GM23338 (cell line): Measurements from ENCODE around the gene CCDC85B. TPM values are rescaled to one million over a fixed set of nuclear protein-coding genes. Genes with fewer than 3 reads are reported as not detected.

ENCODE experiments used
- ATAC-seq: fragments of 200-7000 bp; cut with Tn5 transposase; 3 replicates; pipeline ENCODE4 v1.9.1; 2020
- DNase-seq: peaks from one replicate; pipeline ENCODE4 v3.0.0-alpha.2; 2015; ENCODE audit warnings: low spot score
- H2AFZ ChIP-seq: fragments of 200-600 bp; sonication (generic); 2 replicates; pipeline ENCODE4 v1.8.0; 2016; ENCODE audit warnings: antibody characterized with exemption, mild to moderate bottlenecking, moderate library complexity
- H3F3A ChIP-seq: fragments of 200-600 bp; sonication (generic); replicated peaks from 2 replicates; pipeline ENCODE4 v1.8.0; 2017; ENCODE audit warnings: antibody characterized with exemption, mixed run types, low read depth
- H3K27ac ChIP-seq: fragments of 200-600 bp; sonication (generic); 2 replicates; pipeline ENCODE4 v1.6.1; 2016; ENCODE audit warnings: low read depth
- H3K27me3 ChIP-seq: fragments of 200-600 bp; sonication (generic); 2 replicates; pipeline ENCODE4 v1.8.0; 2016; ENCODE audit warnings: mild to moderate bottlenecking, mixed run types, moderate library complexity; ENCODE audit not compliant: insufficient read depth
- H3K36me3 ChIP-seq: fragments of 200-600 bp; sonication (generic); 2 replicates; pipeline ENCODE4 v1.8.0; 2016; ENCODE audit warnings: mild to moderate bottlenecking; ENCODE audit not compliant: insufficient read depth
- H3K4me1 ChIP-seq: fragments of 200-600 bp; sonication (generic); 2 replicates; pipeline ENCODE4 v1.8.0; 2016; ENCODE audit warnings: mild to moderate bottlenecking, moderate library complexity; ENCODE audit not compliant: insufficient read depth
- H3K4me2 ChIP-seq: fragments of 200-600 bp; sonication (generic); 2 replicates; pipeline ENCODE4 v1.7.1; 2017; ENCODE audit warnings: mixed run types
- H3K4me3 ChIP-seq: fragments of 200-600 bp; sonication (generic); 2 replicates; pipeline ENCODE4 v1.6.1; 2016; ENCODE audit warnings: mixed run types
- H3K79me2 ChIP-seq: fragments of 200-600 bp; sonication (generic); replicated peaks from 2 replicates; pipeline ENCODE4 v1.8.0; 2017; ENCODE audit warnings: mild to moderate bottlenecking; ENCODE audit not compliant: insufficient read depth
- H3K9me2 ChIP-seq: fragments of 200-600 bp; sonication (generic); 2 replicates; pipeline ENCODE4 v1.8.0; 2017; ENCODE audit not compliant: insufficient read depth
- H4K20me1 ChIP-seq: fragments of 200-600 bp; sonication (generic); replicated peaks from 2 replicates; pipeline ENCODE4 v1.8.0; 2017; ENCODE audit warnings: mild to moderate bottlenecking; ENCODE audit not compliant: insufficient read depth
- H3K27ac Mint-ChIP-seq: 2 replicates; pipeline ENCODE4 v1.8.0; 2020; ENCODE audit warnings: inconsistent platforms, mild to moderate bottlenecking, moderate library complexity, mixed read lengths
- H3K27me3 Mint-ChIP-seq: 3 replicates; pipeline ENCODE4 v1.8.0; 2022; ENCODE audit warnings: low read depth, mild to moderate bottlenecking, moderate library complexity, mixed read lengths, inconsistent platforms; ENCODE audit not compliant: insufficient read depth, poor library complexity
- H3K36me3 Mint-ChIP-seq: 3 replicates; pipeline ENCODE4 v1.8.0; 2021; ENCODE audit warnings: low read depth, mild to moderate bottlenecking, inconsistent platforms, moderate library complexity, mixed read lengths
- H3K4me1 Mint-ChIP-seq: 3 replicates; pipeline ENCODE4 v1.8.0; 2020; ENCODE audit warnings: mild to moderate bottlenecking, inconsistent platforms, mixed read lengths
- H3K4me3 Mint-ChIP-seq: 3 replicates; pipeline ENCODE4 v1.8.0; 2021; ENCODE audit warnings: moderate library complexity, mild to moderate bottlenecking, inconsistent platforms, mixed read lengths
- H3K9me3 Mint-ChIP-seq: 3 replicates; pipeline ENCODE4 v1.8.0; 2020; ENCODE audit warnings: moderate library complexity, mild to moderate bottlenecking, inconsistent platforms, mixed read lengths
- CREB1 ChIP-seq: fragments of 250-450 bp; sonication (Bioruptor Pico); IDR thresholded peaks from 2 replicates; pipeline ENCODE4 v1.5.0; 2020; ENCODE audit warnings: low read depth, mild to moderate bottlenecking, moderate library complexity
- CTCF ChIP-seq, 2 experiments: fragments of 200-600 bp in 1 of 2; sonication (generic) in 1 of 2; conservative IDR thresholded peaks; 2 replicates each; pipeline versions ENCODE4 v1.5.1 to v1.6.1; 2016 to 2017; ENCODE audit warnings: antibody characterized with exemption in 2 of 2, low read depth in 2 of 2, mild to moderate bottlenecking in 2 of 2, moderate library complexity in 1 of 2
- ETS1 ChIP-seq: IDR thresholded peaks from 2 replicates; pipeline ENCODE4 v1.6.1; 2016; ENCODE audit warnings: antibody characterized with exemption
- EZH2 ChIP-seq: fragments of 200-600 bp; sonication (generic); IDR thresholded peaks from one replicate; pipeline ENCODE4 v1.8.0; 2017; ENCODE audit warnings: antibody characterized with exemption, mild to moderate bottlenecking, low read depth; ENCODE audit not compliant: unreplicated experiment
- EZH2phosphoT487 ChIP-seq: fragments of 200-600 bp; sonication (generic); IDR thresholded peaks from one replicate; pipeline ENCODE4 v1.8.1; 2018; ENCODE audit warnings: antibody characterized with exemption; ENCODE audit not compliant: unreplicated experiment
- JUNB ChIP-seq: IDR thresholded peaks from one replicate; pipeline ENCODE4 v1.6.1; 2016; ENCODE audit warnings: antibody characterized with exemption; ENCODE audit not compliant: unreplicated experiment
- NANOG ChIP-seq: IDR thresholded peaks from 2 replicates; pipeline ENCODE4 v1.6.1; 2016; ENCODE audit warnings: antibody characterized with exemption, borderline replicate concordance
- POLR2AphosphoS5 ChIP-seq: IDR thresholded peaks from 2 replicates; pipeline ENCODE4 v1.6.1; 2016; ENCODE audit warnings: antibody characterized with exemption, low read depth
- REST ChIP-seq: IDR thresholded peaks from one replicate; pipeline ENCODE4 v1.6.1; 2018; ENCODE audit warnings: antibody characterized with exemption; ENCODE audit not compliant: unreplicated experiment
- STAT1 ChIP-seq: IDR thresholded peaks from one replicate; pipeline ENCODE4 v1.6.1; 2016; ENCODE audit warnings: antibody characterized with exemption; ENCODE audit not compliant: unreplicated experiment
- ZNF114 ChIP-seq: fragments of 250-450 bp; sonication (Bioruptor Pico); IDR thresholded peaks from 2 replicates; pipeline ENCODE4 v1.5.0; 2020; ENCODE audit warnings: mild to moderate bottlenecking, moderate library complexity
- ZNF331 ChIP-seq: fragments of 250-450 bp; sonication (Bioruptor Pico); IDR thresholded peaks from 2 replicates; pipeline ENCODE4 v1.5.0; 2020; ENCODE audit warnings: low read depth, mild to moderate bottlenecking, moderate library complexity
- ZNF462 ChIP-seq: fragments of 250-450 bp; sonication (Bioruptor Pico); IDR thresholded peaks from 2 replicates; pipeline ENCODE4 v1.5.0; 2020; ENCODE audit warnings: mild to moderate bottlenecking, moderate library complexity
- polyA plus RNA-seq: library from polyadenylated mRNA; unstranded; fragments of >200 nt; fragmentation: Nextera tagmentation; extraction: Ambion mirVana; gene quantifications from 2 replicates; pipeline ENCODE4 v1.2.1, GENCODE V29; 2016
- total RNA-seq: library from RNA; depleted of rRNA; stranded (reverse); fragments of >200 nt; shearing (Covaris generic); gene quantifications from 2 replicates; pipeline ENCODE4 v1.2.3, GENCODE V29; 2014

CCDC85B gene
- total and polyA plus RNA-seq, 2 experiments from 2014 or later = 54.5 to 66.3 TPM

- Histone ChIP-seq H3K79me2 (peaks cover 4% of the 10 kb centered on the region), H3K4me3 (no peak overlapping the region), H3K4me2 (no peak overlapping the region), H3K9me2 (no peaks in the 10 kb centered on the region), H3K36me3 (no peaks in the 10 kb centered on the region), H2AFZ (no peak overlapping the region), H3K27me3 (peaks cover 36% of the 10 kb centered on the region), H3K4me1 (peaks cover 19% of the 10 kb centered on the region), H3F3A (peaks cover 22% of the 10 kb centered on the region), H3K27ac (no peak overlapping the region), H4K20me1 (peaks cover 7% of the 10 kb centered on the region)
- Mint-ChIP-seq H3K36me3 (peaks cover 9% of the 10 kb centered on the region), H3K4me3 (no peak overlapping the region; the same call in 2 of the 3 replicates), H3K27me3 (peaks cover 47% of the 10 kb centered on the region), H3K9me3 (peaks cover 2% of the 10 kb centered on the region; the same call in 1 of the 3 replicates), H3K27ac (no peak overlapping the region), H3K4me1 (peaks cover 22% of the 10 kb centered on the region)
- TF ChIP-seq ZNF114 (CRISPR knock-in tag) = no peak
- no peak for TF ChIP-seq CTCF (conservative IDR thresholded peaks at IDR 0.05; ENCODE audit: low read depth in 2 of 2)
- no peak for TF ChIP-seq EZH2
- TF ChIP-seq EZH2phosphoT487 = no peak
- TF ChIP-seq JUNB = no peak
- TF ChIP-seq CREB1 = no peak
- TF ChIP-seq STAT1 = no peak
- TF ChIP-seq ZNF331 = no peak
- no peak for TF ChIP-seq ZNF462 (CRISPR knock-in tag)
- TF ChIP-seq NANOG = no peak
- TF ChIP-seq POLR2AphosphoS5 = no peak
- TF ChIP-seq REST = no peak
- no peak for TF ChIP-seq ETS1
- no peak for ATAC-seq
- DNase-seq = no peak
These were observed 5.8 kb downstream of the CCDC85B start for GRCh38 chr11:65896034-65896999.
